HG03060 (cell line): ENCODE measurements around the gene NPC1L1.
"Not testable (repeated sequence)": the region's sequence is repeated elsewhere in the genome, so short reads cannot be mapped to it uniquely, and the experiment has no call there.

ENCODE experiments used
- ATAC-seq: cut with Tn5 transposase; IDR thresholded peaks from one replicate; pipeline ENCODE4 v1.9.1; 2021; ENCODE audit warnings: low read depth, moderate number of reproducible peaks; ENCODE audit not compliant: unreplicated experiment

NPC1L1 gene

GRCh38 chr7:44512736-44513135 is 28.4 kb downstream of the NPC1L1 start:
- no peak for ATAC-seq

GRCh38 chr7:44511863-44512468 is 29.2 kb downstream of the NPC1L1 start:
- ATAC-seq, result no peak

GRCh38 chr7:44511236-44511635 is 29.9 kb downstream of the NPC1L1 start:
- no peak for ATAC-seq

GRCh38 chr7:44508328-44509030 is 32.7 kb downstream of the NPC1L1 start:
- ATAC-seq, result no peak

GRCh38 chr7:44506592-44507288 is 34.4 kb downstream of the NPC1L1 start:
- not testable (repeated sequence) for ATAC-seq

- no peak for ATAC-seq
Measured at GRCh38 chr7:44505595-44505994, 35.5 kb downstream of the NPC1L1 start.

GRCh38 chr7:44498230-44498954 is 42.7 kb downstream of the NPC1L1 start:
- ATAC-seq, result no peak

GRCh38 chr7:44497155-44498027 is 43.7 kb downstream of the NPC1L1 start:
- no peak for ATAC-seq

GRCh38 chr7:44496385-44496784 is 44.7 kb downstream of the NPC1L1 start:
- no peak for ATAC-seq

GRCh38 chr7:44494960-44495359 is 46.2 kb downstream of the NPC1L1 start:
- no peak for ATAC-seq

- ATAC-seq, result no peak
Measured at GRCh38 chr7:44491229-44491628, 49.9 kb downstream of the NPC1L1 start.

GRCh38 chr7:44490351-44491200 is 50.6 kb downstream of the NPC1L1 start, which contains the start of gene NUDCD3:
Gene NUDCD3 (minus strand): TSS chr7:44490658. CDS start chr7:44490600, 58 bp downstream.
- peak; percentile 79 for ATAC-seq

- peak; percentile 18 for ATAC-seq
Measured at GRCh38 chr7:44489955-44490350, 51.2 kb downstream of the NPC1L1 start.

- no peak for ATAC-seq
Measured at GRCh38 chr7:44488955-44489354, 52.2 kb downstream of the NPC1L1 start.

- no peak for ATAC-seq
Measured at GRCh38 chr7:44486693-44487092, 54.4 kb downstream of the NPC1L1 start.

GRCh38 chr7:44486001-44486400 is 55.1 kb downstream of the NPC1L1 start:
- no peak for ATAC-seq

- no peak for ATAC-seq
Measured at GRCh38 chr7:44484482-44485313, 56.4 kb downstream of the NPC1L1 start.
